ENCODE data around the gene NMBR.
"Not testable (repeated sequence)": the region's sequence is repeated elsewhere in the genome, so short reads cannot be mapped to it uniquely, and the experiment has no call there.

Gene NMBR

GRCh38 chr6:142154336-142154735, 7.4 kb upstream of the NMBR start:
- no peak for DNase-seq (ENCODE audit: low spot score)

- no peak for DNase-seq (ENCODE audit: low spot score)
These were observed 6.3 kb upstream of the NMBR start for GRCh38 chr6:142153196-142153595.

GRCh38 chr6:142152746-142153145, 5.8 kb upstream of the NMBR start:
- no peak for DNase-seq (ENCODE audit: low spot score)

GRCh38 chr6:142141531-142141930, 5.4 kb downstream of the NMBR start:
- DNase-seq (ENCODE audit: low spot score) = not testable (repeated sequence)

GRCh38 chr6:142138876-142139275, 8.0 kb downstream of the NMBR start:
- DNase-seq (ENCODE audit: low spot score) = no peak

GRCh38 chr6:142132625-142133024, 14.3 kb downstream of the NMBR start, which contains the start of gene GJE1:
Gene GJE1, plus strand, starts transcription at chr6:142132925. Its CDS starts 234 bp downstream, at chr6:142133159.
- no peak for DNase-seq (ENCODE audit: low spot score)

- DNase-seq (ENCODE audit: low spot score) = no peak
These were observed 16.1 kb downstream of the NMBR start for GRCh38 chr6:142130814-142131213.

GRCh38 chr6:142121342-142121741, 25.6 kb downstream of the NMBR start:
- DNase-seq (ENCODE audit: low spot score) = no peak

- no peak for DNase-seq (ENCODE audit: low spot score)
These were observed 28.0 kb downstream of the NMBR start for GRCh38 chr6:142118925-142119324.

- DNase-seq (ENCODE audit: low spot score) = no peak
These were observed 28.6 kb downstream of the NMBR start for GRCh38 chr6:142118328-142118727.

GRCh38 chr6:142117366-142117765, 29.6 kb downstream of the NMBR start:
- DNase-seq (ENCODE audit: low spot score) = no peak

GRCh38 chr6:142112451-142113061, 34.4 kb downstream of the NMBR start:
- peak; percentile 54 for DNase-seq (ENCODE audit: low spot score)

GRCh38 chr6:142110820-142111219, 36.1 kb downstream of the NMBR start:
- DNase-seq (ENCODE audit: low spot score) = not testable (repeated sequence)

- DNase-seq (ENCODE audit: low spot score) = not testable (repeated sequence)
These were observed 42.1 kb downstream of the NMBR start for GRCh38 chr6:142104820-142105219.

GRCh38 chr6:142088858-142089216, 58.1 kb downstream of the NMBR start:
- no peak for DNase-seq (ENCODE audit: low spot score)

- no peak for DNase-seq (ENCODE audit: low spot score)
These were observed 58.7 kb downstream of the NMBR start for GRCh38 chr6:142087950-142088857.

- no peak for DNase-seq (ENCODE audit: low spot score)
These were observed 67.8 kb downstream of the NMBR start for GRCh38 chr6:142079130-142079529.

GRCh38 chr6:142075516-142076101, 71.3 kb downstream of the NMBR start:
- no peak for DNase-seq (ENCODE audit: low spot score)

- no peak for DNase-seq (ENCODE audit: low spot score)
These were observed 72.4 kb downstream of the NMBR start for GRCh38 chr6:142074516-142074915.

GRCh38 chr6:142071981-142072380, 74.9 kb downstream of the NMBR start:
- DNase-seq (ENCODE audit: low spot score) = peak; percentile 6

- DNase-seq (ENCODE audit: low spot score) = no peak
These were observed 78.5 kb downstream of the NMBR start for GRCh38 chr6:142068416-142068815.

GRCh38 chr6:142062861-142063260, 84.1 kb downstream of the NMBR start:
- not testable (repeated sequence) for DNase-seq (ENCODE audit: low spot score)

All from cerebellar cortex (tissue), 1 donor.